DMS79 treated with DMSO at 0.1 percent for 48 hours (cell line): ENCODE data around the gene RELT.
"Not testable (repeated sequence)": the region's sequence is repeated elsewhere in the genome, so short reads cannot be mapped to it uniquely, and the experiment has no call there.

ENCODE experiments used
- DNase-seq: peaks from one replicate; lab custom pipeline; 2025; lab: John Stamatoyannopoulos, UW

Gene RELT

DNA sequence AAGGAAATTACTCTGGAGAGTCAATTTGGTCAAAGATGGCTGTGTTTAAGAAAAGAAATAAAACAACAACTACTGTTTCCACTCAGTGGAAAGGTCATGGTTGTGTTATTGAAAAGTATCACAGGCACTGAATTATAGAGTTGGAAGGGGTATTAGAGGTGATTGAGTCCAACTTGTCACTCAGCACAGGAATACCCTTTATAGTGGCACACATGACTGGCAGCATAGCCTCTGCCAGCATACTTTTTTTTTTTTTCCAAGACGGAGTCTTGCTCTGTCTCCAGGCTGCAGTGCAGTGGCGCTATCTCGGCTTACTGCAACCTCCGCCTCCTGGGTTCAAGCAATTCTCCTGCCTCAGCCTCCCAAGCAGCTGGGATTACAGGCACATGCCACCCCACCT is 60.7 kb downstream of the RELT start:
- not testable (repeated sequence) for DNase-seq

DNA sequence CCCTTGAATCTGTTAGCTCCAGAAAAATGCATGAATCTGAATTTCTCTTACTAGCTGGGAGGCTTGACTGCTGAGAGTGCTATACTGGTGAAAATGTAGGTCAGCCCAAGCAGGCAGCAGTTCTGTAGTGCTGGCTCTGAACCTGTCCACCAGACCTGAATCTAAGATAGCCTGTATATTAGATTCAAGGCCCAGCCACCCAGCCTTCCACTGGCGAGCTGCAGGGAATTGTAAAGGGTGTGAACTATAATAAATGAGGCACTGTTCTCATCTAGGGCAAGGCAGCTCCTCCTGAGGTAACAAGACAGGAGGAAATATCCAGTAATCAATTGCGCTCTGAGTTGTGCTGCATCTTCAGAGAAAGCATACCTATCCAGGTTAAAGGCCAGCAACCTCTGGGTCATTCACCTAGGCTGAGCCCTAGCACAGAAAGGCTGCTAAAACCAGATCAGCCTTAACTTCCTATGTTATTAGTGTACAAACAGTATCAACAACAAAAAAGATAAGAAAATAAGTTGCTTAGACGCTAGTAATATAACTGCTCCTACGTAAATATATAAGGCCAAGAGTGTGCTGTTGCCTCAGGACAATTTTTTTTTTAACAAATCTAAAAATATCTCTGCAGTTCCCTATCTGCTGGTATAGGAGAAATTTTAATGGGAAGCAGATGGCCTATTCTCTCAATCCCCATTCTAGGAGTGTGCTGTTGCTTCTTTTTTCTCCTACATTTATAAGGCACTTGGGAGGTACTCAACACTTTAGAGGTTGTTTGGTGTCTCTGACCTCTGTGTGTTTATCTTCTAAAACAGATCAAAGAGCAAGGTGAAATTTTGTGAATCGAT is 63.0 kb downstream of the RELT start:
- no peak for DNase-seq

DNA sequence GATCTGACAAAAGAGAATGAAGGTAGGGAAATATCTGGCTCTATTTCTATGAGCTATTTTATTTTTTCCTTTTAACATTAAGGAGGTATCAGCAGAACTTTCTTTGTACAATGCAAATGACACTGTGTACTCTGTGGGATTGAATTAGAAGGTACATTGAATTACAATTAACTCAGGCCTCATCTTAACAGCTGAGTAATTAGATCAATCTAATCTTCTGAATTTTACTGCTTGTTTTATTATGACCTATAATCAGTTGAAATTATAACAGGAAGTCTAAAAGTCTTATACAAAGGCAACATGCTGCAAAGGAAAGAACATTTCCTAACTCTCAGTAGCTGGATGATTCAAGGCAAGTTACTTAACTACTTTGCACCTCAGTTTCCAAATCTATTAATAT is 69.8 kb downstream of the RELT start:
- no peak for DNase-seq

DNA sequence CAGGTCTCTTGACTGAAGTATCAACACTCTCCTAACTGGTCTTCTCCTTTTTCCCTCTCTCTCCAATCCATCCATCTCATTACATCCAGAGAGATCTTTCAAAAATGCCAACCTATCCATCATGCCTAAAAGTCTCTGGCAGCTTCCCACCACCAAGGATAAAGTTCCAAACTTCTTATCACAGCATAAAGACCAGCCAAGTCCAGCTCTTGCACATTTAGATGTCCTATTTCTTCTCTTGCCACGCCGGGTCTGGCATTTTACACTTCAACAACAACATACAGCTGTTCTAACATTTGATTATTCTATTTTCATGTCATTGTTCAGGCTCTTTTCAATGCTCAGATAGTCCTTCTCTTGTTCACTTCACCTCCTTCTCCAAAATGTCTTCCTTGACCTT is 70.6 kb downstream of the RELT start:
- DNase-seq = no peak
